Stimulated activated CD4-positive, alpha-beta T cell treated with anti-CD3 and anti-CD28 coated beads, Interleukin-4, amount 100 ng/mL, for 24 hours (primary cell): Measurements from ENCODE around the gene SNTG2.

Source experiments
- DNase-seq: peaks from one replicate; pipeline ENCODE4 v3.0.0-alpha.2; 2020

SNTG2 gene

DNA sequence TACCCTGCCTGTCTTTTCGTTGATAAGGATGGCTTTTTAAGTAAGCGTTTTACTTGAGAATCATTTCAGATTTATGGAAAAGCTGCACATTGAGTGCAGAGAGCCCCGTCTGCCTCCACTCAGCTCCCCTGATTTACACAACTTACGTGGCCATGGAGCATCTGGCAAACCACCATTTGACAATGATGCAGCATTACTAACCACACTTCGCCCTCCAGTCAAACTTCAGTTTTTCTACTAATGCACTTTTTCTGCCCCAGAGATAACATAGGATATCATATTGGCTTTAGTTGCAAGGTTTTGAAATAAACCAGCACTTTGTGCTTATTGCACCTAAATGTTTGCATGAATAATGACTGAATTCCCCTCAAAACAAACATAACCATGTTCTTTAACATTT lies 297.5 kb downstream of the SNTG2 start:
- DNase-seq, result no peak

GRCh38 chr2:1249897-1250687 lies 299.4 kb downstream of the SNTG2 start:
- no peak for DNase-seq

- DNase-seq, result no peak
These were observed 300.9 kb downstream of the SNTG2 start for GRCh38 chr2:1251520-1251919.

DNA sequence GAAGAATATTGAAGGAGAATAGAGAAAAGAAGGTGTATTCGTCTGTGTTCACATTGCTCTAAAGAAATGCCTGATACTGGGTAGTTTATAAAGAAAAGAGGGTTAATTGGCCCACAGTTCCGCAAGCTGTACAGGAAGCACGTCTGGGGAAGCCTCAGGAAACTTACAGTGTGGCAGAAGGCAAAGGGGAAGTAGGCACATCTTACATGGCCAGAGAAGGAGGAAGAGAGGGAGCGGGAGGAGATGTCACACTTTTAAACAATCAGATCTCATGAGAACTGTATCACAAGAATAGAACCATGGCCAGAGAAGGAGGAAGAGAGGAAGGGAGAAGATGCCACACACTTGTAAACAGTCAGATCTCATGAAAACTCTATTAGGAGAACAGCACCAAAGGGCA lies 303.0 kb downstream of the SNTG2 start:
- no peak for DNase-seq

GRCh38 chr2:1254662-1255343 lies 304.2 kb downstream of the SNTG2 start:
- DNase-seq, result no peak

DNA sequence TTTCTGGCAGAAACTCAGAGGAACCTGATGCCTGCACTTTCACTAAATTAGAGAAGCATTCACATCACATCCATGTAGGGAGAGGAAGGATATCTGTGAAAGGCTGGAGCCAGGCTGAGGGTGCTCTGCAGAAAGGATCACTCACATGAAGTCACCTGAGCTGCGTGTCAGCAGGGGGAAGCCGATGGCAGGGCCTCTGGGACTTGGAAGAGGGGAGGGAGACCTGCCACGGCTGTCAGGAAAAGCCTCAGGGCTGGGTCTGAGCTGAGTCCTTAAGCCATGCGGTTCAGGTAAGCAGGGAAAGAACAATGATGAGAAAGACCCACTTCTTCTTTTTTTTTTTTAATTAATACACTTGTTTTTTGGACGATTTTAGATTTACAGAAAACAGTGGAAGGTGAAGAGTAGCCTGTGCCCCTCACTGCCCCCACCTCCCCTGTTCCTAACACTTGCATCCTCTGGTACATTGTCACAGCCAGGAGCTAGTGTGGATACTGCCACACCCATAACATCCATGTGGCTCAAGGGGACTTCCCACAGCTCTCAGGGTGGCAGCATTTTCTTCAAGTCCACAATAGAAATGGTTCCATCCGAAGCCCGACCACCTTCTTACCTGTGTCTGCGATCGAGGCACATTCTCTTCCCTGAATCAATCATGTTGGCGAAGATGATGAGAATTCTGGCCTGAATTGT lies 306.1 kb downstream of the SNTG2 start:
- no peak for DNase-seq

- no peak for DNase-seq
These were observed 306.7 kb downstream of the SNTG2 start for GRCh38 chr2:1257334-1257733.

DNA sequence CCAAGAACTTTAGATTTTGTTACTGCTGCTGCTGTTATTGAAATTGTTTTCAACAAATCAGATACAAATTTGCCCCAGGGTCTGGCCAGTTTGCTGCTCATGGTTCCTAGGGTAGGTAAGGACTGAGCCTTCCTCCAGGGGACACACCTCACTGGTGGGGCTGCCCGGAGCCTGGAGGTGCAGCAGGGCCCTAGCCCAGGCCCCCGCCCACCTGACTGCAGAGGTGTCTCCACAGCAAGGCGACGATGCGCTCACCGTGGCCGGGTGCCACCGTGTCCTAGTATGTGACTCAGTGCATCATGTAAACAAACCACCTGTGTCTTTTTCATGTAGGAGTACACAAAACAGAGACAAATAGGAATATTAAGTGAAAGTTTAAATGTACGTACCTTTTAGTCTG lies 309.1 kb downstream of the SNTG2 start:
- no peak for DNase-seq

DNA sequence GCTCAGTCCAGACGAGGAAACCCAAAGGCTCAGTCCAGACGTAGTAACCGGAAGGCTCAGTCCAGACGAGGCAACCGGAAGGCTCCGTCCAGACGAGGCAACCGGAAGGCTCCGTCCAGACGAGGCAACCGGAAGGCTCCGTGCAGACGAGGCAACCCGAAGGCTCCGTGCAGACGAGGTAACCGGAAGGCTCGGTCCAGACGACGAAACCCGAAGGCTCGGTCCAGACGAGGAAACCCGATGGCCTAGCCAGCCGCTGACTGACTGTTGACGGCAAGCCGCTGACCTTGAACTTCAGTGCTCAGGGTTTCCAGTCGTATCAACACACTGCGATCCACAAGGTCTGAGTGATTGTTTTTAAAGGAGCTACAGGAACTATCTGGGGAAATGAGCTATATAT lies 312.0 kb downstream of the SNTG2 start:
- no peak for DNase-seq

GRCh38 chr2:1265454-1265853 lies 314.8 kb downstream of the SNTG2 start:
- no peak for DNase-seq

DNA sequence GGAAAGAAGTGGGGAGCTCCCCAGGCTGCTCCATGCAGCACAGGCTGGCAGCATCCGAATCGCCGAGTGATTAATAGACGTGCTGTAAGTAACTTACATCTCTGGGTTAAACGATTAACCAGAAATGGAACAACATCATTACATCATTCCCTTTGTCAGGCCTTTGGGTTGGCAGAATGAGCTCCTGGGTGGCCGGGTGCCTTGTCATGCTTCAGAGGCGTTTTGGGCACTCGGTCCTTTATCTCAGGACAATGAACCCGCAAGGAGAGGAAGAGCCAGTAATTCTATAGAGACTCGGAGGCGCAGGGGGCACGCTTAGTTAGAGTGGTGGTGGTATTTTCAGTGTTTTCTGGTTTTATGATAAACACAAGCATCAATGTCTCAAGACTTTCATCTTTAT lies 315.7 kb downstream of the SNTG2 start:
- DNase-seq, result no peak

DNA sequence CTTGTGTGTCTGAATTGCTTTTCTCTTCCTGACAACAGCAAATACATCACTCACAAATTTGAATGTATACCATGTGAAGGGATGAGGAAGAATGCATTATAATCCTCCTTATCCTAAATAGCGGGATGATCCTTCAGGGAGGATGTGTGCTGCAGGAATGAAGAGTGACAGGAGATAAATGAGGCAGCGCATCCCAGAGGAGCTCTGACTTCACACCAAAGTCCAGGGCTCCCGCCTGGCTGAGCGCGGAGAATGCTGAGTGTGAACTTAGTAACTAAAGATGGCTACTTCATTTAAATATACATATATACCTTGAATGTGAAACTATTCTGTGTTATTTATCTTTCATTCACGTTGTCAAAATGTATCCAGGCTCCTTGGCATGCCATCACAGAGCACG lies 317.4 kb downstream of the SNTG2 start:
- DNase-seq, result no peak

- no peak for DNase-seq
These were observed 319.2 kb downstream of the SNTG2 start for GRCh38 chr2:1269812-1270211.

DNA sequence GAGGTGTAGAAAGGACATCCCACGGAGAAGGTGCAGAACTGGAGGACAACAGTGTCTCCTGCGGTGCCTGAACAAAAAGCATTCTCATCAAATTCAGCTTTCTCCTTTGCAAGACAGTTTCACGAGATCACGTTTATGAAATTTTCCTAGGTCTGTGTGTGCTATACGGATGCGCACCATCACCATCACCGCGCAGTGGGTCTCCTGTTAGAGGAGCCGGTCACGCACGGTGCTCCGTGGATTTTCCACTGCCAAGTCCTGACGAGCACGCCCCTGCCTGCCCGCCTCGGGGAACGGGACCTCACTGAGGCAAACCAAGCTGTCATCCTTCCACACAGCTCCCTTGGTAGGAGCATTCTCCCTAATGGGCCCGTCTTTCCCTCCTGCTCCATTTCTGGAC lies 322.2 kb downstream of the SNTG2 start:
- no peak for DNase-seq

DNA sequence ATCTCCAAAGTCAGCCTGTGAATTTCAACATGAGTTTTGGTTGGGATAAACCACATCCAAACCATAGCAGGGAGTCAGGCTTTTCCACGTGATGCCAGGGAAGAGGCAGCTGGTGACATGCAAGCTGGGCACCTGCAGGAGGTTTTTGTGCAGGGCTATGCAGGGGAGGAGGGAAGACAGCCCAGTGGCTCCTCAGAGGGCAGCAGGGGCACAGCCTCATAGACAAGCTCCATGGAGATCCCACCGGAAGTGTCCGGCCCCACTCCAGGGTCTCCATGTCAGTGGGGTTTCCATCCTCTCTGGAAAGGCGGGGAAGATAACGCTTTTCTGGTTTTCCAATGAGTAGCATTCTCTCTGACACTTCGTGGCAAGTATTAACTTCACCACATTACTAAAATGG lies 327.0 kb downstream of the SNTG2 start:
- DNase-seq, result no peak

- no peak for DNase-seq
These were observed 327.5 kb downstream of the SNTG2 start for GRCh38 chr2:1278125-1278524.

DNA sequence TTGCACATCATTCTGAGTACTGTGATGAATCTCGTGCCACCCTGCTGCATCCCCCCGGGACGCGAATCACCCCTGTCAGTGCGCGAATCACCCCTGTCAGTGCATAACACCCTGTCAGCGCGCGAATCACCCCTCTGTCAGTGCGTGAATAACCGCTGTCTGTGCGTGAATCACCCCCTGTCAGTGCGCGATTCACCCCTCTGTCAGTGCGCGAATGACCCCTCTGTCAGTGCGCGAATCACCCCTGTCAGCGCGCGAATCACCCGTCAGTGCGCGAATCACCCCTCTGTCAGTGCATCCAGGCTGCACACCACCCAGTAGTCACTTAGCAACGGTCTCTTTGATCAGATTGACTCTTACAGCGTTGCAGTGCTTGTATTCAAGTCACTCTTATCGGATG lies 328.2 kb downstream of the SNTG2 start:
- DNase-seq, result no peak

DNA sequence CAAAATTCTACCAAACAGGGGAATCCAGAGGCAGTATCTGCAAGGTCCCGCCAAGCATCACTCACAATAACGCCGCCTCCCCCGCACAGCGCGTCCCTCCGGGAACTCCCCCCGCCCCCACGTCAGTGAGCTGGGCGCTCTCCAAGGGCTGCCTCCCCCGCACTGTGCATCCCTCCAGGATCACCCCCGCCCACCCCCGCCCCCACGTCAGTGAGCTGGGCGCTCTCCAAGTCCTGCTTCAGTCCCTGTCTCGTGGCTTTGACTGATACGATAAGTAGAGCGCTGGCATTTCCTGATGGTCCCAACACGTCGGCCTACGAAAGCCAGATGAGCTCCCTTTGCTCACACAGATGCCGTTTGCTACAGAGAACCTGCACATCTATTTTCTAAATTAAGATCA lies 331.9 kb downstream of the SNTG2 start:
- no peak for DNase-seq

DNA sequence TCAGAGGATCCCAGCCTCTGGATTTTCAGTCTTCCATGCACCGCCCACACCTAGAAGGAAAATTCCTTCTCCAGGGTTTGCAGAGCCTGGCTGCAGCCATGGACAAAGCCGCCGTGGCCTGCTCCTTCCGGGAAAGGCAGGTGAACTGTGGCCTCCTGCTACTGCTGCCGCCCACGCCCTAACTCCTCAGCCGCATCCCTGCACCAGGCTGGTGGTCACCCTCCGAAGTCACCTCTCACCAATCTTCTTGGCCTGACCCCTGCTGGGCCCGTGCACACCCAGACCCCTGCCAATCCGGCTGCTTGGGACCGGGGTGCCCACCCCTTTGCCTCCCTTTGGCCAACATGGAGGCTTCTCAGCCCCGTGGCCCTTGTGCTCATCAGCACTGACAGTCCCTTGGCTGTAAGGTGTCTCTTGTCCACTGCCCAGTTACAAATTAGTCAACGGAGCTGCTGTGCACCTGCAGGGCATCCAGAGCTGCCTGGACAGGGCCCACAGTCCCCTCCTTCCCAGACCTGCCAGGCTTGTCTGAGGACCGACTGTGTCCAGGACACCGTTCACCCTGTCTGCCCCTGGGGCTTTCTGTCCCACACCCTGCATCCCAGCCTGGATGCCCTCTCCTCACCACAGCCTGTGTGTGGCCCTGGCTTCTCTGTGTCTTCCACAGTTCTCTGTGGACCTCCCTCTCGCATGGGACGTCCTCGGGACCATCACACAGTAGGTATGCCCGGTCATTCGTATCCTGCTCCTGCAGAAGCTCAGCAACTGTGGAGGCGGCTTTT lies 332.6 kb downstream of the SNTG2 start:
- no peak for DNase-seq

DNA sequence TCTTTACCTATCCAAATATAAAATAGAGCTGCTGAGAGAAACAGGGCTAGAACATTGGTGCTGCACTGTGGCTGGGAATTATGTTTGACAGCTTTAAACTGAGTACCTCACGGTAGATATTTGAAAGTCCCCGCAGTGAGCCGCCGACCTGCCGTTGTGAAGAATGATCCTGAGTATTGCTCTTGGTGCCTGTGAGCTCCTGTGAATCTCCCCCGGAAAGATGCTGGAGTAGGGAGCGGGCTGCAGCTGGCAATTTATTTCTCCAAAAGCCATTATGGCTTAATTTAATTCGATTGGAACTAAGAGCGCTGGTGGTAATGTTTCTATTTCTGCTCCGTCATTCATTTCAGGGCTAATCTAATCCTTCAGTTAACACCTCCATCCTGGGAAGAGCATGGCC lies 333.2 kb downstream of the SNTG2 start:
- no peak for DNase-seq

DNA sequence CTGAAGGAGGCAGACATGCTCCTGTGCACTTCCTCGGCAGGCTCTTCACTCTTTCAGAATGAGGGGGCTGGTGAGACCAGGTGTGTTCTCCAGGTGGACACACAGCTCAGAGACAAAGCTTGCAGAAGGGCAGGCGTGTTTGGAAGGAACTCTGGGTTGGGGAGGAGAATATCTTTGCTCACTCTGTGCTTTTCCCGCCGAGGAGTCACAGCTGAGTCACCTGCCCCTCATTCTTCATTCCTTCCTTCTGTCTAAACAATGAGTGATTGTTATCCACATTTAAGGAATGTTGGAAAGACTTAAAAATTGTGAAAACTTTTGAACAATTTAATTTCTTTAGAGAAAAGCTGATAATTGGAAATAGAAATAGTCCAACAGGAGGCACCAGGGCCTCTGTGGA lies 336.3 kb downstream of the SNTG2 start:
- DNase-seq, result no peak

DNA sequence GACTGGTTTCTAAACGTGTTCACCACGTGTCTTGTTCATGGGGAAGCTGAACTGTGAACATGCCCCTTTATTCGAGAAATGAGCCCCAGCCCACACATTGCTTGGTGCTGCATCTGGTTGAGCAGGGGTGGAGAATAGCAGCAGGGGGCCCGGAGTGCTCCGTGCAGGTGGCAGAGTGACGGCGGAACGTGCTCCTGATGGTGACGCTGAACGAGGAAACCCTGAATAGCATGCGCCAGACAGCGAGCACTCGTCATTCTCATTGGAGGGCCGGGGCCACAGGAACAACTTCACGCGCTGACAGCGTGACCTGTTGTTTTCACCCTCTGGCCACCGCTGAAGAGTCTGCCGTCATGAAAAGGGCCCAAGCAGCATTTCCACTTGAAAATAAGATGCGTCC lies 336.8 kb downstream of the SNTG2 start:
- no peak for DNase-seq

DNA sequence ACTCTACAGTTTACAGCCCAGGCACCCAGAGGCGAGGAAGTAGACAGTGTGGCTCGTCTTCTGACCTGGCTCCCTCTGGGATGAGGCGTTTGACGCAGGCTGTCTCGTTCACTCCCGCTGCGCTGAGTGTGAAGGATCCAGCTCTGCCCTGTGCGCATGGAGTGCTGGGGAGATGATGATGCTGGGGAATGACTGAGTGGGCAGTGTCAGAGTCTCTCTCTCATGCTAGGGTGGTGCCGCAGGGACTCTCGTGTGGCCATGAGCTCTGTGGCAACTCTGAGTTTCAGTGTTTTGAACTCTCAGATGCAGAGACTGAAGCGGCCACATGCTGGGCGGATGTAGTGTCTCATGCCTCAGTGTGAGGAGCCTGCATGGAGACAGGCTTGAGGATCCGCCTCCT lies 344.3 kb downstream of the SNTG2 start:
- no peak for DNase-seq
